Measurements from ENCODE around the gene DNPH1. TPM values are rescaled to one million over a fixed set of nuclear protein-coding genes. Genes with fewer than 3 reads are reported as not detected.

The DNPH1 gene
- total RNA-seq, 4 donors from 2014 or later, result 16.1 to 367 (median 128) TPM

GRCh38 chr6:43222418-43223059, 6.7 kb downstream of the DNPH1 start:
- intact Hi-C loops (cut with DNase I; ENCODE audit: low total_unique reads) (no loop called here), in situ Hi-C loops (cut with MboI; ENCODE audit: low pct_ligation_motif_present in 1 of 4, low pct_unique_long_range_greater_than_20kb in 1 of 4, low sequenced_read_pairs in 3 of 4) (no loop called here)
- no peak for DNase-seq
- WGBS, 2 donors (ENCODE audit: low coverage in 1 of 2), result 91% methylated on average over 15 of the region's 15 CpGs; no CpG with 5 or more reads in 1 of the 2 donors
- H3K27ac ChIP-seq, result no peak overlapping the region
- TF ChIP-seq EP300 (IDR thresholded peaks at IDR 0.05; ENCODE audit: low read depth) (no peak), CTCF (IDR thresholded peaks at IDR 0.05) (no peak), POLR2AphosphoS5 (IDR thresholded peaks at IDR 0.05) (no peak), POLR2A (IDR thresholded peaks at IDR 0.05) (no peak)
- H3K4me1 ChIP-seq, result peaks cover 0 to 10% (median 0%) of the 10 kb centered on the region in 4 donors
- H3K9me3 ChIP-seq, result no peaks in the 10 kb centered on the region
- no peaks in the 10 kb centered on the region for H3K27me3 ChIP-seq
- no peak overlapping the region for H3K4me3 ChIP-seq
- H3K36me3 ChIP-seq, result no peaks in the 10 kb centered on the region

GRCh38 chr6:43221046-43221972, 8.0 kb downstream of the DNPH1 start:
- H3K4me3 ChIP-seq, result no peak overlapping the region
- intact Hi-C loops (cut with DNase I; ENCODE audit: low total_unique reads) (no loop called here), in situ Hi-C loops (cut with MboI; ENCODE audit: low pct_ligation_motif_present in 1 of 4, low pct_unique_long_range_greater_than_20kb in 1 of 4, low sequenced_read_pairs in 3 of 4) (no loop called here)
- DNase-seq, result no peak
- WGBS, 2 donors (ENCODE audit: low coverage in 1 of 2), result 52 to 87% methylated on average over 4 to 20 of the region's 20 CpGs
- no peaks in the 10 kb centered on the region for H3K27me3 ChIP-seq
- TF ChIP-seq CTCF (IDR thresholded peaks at IDR 0.05), result no peak
- no peak for TF ChIP-seq POLR2AphosphoS5 (IDR thresholded peaks at IDR 0.05)
- TF ChIP-seq POLR2A (IDR thresholded peaks at IDR 0.05), result no peak
- no peak for TF ChIP-seq EP300 (IDR thresholded peaks at IDR 0.05; ENCODE audit: low read depth)
- peaks cover 0 to 10% (median 0%) of the 10 kb centered on the region in 4 donors for H3K4me1 ChIP-seq
- H3K36me3 ChIP-seq, result peaks cover 0 to 6% (median 0%) of the 10 kb centered on the region in 4 donors
- no peak overlapping the region for H3K27ac ChIP-seq
- no peaks in the 10 kb centered on the region for H3K9me3 ChIP-seq

- H3K4me3 ChIP-seq, result no peak overlapping the region
- no peak overlapping the region for H3K27ac ChIP-seq
- in situ Hi-C loops (cut with MboI; ENCODE audit: low pct_ligation_motif_present in 1 of 4, low pct_unique_long_range_greater_than_20kb in 1 of 4, low sequenced_read_pairs in 3 of 4), result no loop called here
- TF ChIP-seq POLR2AphosphoS5 (IDR thresholded peaks at IDR 0.05) (no peak), EP300 (IDR thresholded peaks at IDR 0.05; ENCODE audit: low read depth) (no peak), POLR2A (IDR thresholded peaks at IDR 0.05) (no peak), CTCF (IDR thresholded peaks at IDR 0.05) (no peak)
- no peaks in the 10 kb centered on the region for H3K9me3 ChIP-seq
- peaks cover 0 to 8% (median 0%) of the 10 kb centered on the region in 4 donors for H3K36me3 ChIP-seq
- DNase-seq, result no peak
- 87% methylated on average over 14 of the region's 16 CpGs; no CpG with 5 or more reads in 1 of the 2 donors for WGBS, 2 donors (ENCODE audit: low coverage in 1 of 2)
- intact Hi-C loops (cut with DNase I; ENCODE audit: low total_unique reads), result no loop called here
- H3K27me3 ChIP-seq, result no peaks in the 10 kb centered on the region
- peaks cover 0 to 10% (median 0%) of the 10 kb centered on the region in 4 donors for H3K4me1 ChIP-seq
These were observed 8.8 kb downstream of the DNPH1 start for GRCh38 chr6:43220439-43220951.

GRCh38 chr6:43219814-43220213, 9.5 kb downstream of the DNPH1 start:
- in situ Hi-C loops (cut with MboI; ENCODE audit: low pct_ligation_motif_present in 1 of 4, low pct_unique_long_range_greater_than_20kb in 1 of 4, low sequenced_read_pairs in 3 of 4) (no loop called here), intact Hi-C loops (cut with DNase I; ENCODE audit: low total_unique reads) (no loop called here)
- H3K4me3 ChIP-seq, result no peak overlapping the region
- TF ChIP-seq CTCF (IDR thresholded peaks at IDR 0.05) (no peak), EP300 (IDR thresholded peaks at IDR 0.05; ENCODE audit: low read depth) (no peak), POLR2A (IDR thresholded peaks at IDR 0.05) (no peak), POLR2AphosphoS5 (IDR thresholded peaks at IDR 0.05) (no peak)
- no peak overlapping the region for H3K27ac ChIP-seq
- H3K4me1 ChIP-seq, result peaks cover 0 to 10% (median 0%) of the 10 kb centered on the region in 4 donors
- H3K9me3 ChIP-seq, result no peaks in the 10 kb centered on the region
- 81 to 92% methylated on average over 2 to 7 of the region's 7 CpGs for WGBS, 2 donors (ENCODE audit: low coverage in 1 of 2)
- H3K27me3 ChIP-seq, result no peaks in the 10 kb centered on the region
- H3K36me3 ChIP-seq, result peaks cover 0 to 8% (median 0%) of the 10 kb centered on the region in 4 donors
- no peak for DNase-seq

Data from transverse colon (tissue), 4 donors.